GM19099 (cell line): ENCODE measurements around the gene CD34.

Experiments used
- POLR2A ChIP-seq: IDR thresholded peaks from 3 replicates; pipeline ENCODE4 v1.6.1; 2011; ENCODE audit warnings: low read depth; ENCODE audit not compliant: insufficient read length; ENCODE audit errors: extremely low read depth

Gene CD34

DNA sequence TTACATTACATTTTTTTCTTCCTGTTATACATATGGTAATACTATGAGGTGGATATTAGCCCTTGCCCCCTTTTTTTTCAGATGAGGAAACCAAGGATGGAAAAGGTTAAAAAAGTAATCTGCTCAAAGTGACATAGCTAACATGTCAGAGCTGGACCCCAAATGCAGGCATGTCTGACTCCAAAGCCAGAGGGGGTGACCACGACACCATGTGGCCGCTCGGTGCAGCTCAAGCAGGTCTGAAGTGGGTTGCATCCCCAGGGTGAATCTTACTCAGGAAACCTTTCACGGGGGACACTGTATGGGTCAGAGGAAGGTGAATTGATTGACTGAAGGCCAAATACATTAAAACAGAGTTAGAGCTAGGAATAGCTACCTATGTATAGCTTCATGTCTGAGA lies 34.8 kb downstream of the CD34 start:
- no peak for TF ChIP-seq POLR2A

- no peak for TF ChIP-seq POLR2A
Observed at GRCh38 chr1:207875532-207875931, 35.4 kb downstream of the CD34 start.

- no peak for TF ChIP-seq POLR2A
Observed at GRCh38 chr1:207873055-207873890, 37.7 kb downstream of the CD34 start.

GRCh38 chr1:207872621-207873020 lies 38.3 kb downstream of the CD34 start:
- no peak for TF ChIP-seq POLR2A

GRCh38 chr1:207871117-207871649 lies 39.7 kb downstream of the CD34 start:
- no peak for TF ChIP-seq POLR2A

DNA sequence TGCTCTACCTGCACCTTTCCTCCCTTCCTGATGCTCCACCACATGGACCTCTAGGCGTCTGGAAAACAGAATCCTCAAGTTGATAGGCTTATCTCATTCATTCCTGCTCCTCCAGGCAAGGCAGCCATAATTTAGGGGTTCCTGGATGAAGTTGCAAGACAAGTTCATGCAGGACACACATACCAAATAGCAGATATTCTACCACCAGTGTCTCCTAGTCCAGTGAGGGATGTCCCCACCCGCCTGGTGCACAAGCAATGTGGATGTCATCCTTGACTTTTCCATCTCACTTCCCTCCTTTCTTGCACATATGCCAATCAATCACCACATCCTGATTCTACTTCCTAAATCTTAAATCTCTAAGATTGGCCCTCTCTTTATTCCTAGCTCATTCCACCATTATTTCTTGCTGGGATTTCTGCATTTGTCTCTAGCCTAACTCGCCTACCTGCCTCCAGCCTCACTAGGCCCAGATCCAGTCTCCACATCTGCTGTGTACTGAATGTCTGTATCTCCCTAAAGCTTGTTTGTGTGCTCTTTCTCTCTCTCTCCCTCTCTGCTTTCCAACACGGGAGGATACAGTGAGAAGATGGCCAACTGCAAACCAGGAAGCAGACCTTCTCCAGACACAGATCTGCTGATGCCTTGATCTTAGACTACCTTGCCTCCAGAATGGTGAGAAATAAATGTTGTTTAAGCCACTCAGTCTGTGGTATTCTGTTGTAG lies 40.5 kb downstream of the CD34 start:
- no peak for TF ChIP-seq POLR2A

DNA sequence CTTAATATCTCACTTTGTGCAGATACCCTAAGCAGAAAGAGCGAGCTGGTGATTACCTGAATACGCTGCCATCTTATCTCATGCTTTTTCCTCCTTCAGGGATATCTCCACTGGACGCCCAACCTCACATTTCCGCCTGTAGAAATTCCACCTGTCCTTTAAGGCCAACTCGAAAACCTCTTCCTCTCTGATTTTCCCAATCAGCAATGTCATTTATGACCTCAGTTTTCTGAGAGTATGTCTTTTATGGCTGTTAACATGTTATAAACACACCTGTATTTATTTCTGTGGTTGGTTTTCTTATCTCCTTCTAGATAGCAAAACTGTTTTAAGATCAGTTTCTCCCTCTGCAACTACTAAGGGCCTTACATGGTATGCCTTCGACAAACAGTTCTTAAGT lies 41.1 kb downstream of the CD34 start:
- no peak for TF ChIP-seq POLR2A

DNA sequence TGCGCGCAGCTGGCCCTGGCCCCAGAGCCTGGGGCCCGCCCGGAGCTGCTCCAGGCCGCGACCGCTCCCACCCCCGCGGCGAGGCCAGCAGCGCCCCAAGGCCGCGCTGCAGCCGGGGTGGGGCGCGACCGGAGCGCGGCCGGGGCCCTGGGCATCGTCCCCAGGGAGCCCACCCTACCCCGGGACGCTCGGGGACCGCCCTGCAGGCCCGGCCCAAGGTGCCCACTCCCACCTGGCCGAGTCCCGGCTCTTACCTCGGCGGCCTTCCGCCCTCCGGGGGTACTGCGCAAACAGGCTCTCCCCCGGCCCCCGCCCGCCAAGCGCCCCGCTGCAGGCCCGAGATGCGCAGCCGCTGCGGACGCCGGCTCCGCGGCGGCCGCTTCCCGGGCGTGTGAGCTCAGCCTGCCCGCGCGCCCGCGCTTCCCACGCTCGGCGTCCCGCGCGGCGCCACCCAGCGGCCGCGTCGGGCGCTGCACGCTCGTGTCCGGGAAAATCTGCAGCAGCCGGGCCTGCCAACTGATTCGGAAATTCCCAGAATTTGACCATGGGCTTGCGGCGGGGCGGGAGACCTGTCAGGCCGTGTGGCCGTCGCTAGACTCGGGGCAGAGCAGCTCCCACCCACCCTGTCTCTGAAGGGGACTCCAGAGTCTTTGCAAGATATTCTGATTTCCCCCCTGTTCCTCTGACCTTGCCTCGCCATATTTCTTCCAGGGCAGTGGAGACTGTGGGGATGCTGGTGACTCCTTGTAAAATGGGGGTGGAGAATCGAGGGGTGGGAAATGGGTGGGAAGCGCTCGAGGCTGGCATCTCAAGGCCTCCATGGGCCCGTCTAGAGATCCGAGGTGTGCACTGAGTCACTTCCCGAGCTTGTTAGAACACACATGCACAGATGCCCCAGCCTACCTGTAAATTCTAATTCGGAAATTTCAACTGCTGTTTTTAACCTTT lies 41.9 kb downstream of the CD34 start:
- peak; percentile 69 for TF ChIP-seq POLR2A

DNA sequence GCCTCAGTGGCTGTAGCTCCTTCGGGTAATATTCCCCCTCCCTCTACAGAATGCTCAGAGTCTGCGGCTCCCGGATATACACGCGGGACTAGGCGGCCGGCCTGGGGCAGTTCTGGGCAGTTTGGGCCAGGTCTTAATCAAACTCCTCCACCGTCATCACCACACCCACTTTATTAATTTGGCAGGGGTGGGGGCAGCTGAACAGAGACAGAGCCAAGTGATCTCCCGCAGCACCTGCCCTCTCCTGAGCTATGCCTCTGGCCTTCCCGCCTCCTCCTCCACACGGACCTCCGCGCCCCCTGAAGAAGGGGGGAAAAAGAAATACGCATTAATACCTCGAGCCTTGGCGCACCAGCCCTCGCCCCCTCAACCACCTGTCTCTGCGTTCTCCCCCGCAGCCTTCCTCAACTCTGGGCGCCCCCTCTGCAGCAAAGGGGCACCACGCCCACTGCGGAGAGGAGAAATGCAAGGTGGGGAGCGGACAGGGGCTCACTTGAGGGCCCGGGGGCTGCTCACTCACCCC lies 42.6 kb downstream of the CD34 start:
- no peak for TF ChIP-seq POLR2A

DNA sequence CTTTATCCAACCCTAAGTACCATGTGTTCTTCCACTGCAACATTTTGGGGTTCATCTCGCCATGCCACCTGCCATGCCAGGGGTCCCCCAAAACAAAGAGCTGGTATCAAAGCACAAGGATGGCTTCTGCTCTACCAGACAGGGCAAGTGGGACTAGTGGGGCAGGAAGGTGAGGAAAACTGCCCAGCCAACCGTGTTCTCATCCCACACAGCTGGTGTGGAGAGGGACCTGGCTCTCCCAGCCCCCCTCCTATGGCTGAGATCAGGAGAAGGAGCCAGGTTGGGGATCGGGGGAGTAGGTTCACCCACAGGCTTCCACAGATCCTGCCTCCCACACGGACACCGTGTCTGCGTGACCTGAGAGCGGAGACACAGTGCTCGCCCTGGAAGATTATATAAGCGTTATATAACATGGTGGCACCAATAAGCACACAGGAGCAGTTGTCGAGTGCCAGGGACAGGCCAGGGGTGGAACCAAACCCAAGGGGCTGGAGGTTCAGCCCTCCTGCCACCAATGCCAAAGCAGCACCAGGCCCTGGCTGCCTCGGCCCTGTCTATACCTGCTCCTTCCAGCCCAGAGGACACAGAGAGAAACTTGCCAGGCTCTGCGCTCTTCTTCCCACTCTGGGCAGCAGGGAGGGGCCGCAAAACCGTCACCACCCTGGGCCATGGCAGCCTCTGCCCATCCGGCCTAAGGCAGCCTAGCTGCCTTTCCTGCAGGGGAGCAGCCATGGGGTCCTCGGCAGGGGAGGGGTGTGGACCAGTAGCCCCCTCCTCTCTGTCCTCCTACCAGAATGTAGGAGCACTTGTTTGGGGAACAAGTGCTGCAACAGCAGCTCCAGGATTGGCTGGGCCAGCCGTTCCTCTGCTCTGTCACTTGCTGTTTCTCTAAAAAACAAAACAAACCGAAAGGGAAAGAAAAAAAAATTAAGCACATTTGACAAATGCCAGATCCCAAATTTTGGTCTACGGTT lies 43.5 kb downstream of the CD34 start:
- no peak for TF ChIP-seq POLR2A

DNA sequence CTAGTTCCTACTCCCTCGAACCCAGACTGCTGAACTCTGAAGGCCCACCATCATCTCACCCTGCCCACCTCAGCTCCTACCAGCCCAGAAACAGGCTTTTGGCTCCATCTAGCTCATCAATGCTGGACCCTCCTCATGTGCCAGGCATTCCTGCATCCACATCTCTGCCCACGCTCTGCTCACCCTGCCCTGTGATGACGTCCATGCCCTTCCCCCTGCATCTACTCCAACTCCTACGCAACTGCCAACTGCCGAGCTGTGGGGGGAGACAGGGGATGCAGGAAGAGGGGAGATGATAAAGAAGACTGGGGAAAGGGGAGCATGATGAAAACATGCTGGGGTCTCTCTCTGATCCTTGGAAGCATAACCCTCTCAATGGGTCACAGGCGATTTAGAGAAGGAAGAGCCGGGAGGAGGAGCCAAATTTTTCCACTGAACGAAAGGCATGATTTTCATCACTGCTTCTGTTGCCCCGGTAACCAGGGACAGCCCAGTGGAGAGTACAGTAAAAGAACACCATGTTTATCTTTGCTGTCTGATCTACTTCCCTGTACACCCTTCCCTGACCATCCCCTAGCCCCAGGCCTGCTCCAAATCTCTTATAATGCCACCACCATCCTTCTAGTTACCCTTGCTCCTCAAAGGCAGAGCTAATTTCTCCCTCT lies 44.3 kb downstream of the CD34 start:
- no peak for TF ChIP-seq POLR2A

GRCh38 chr1:207863893-207864535 lies 46.9 kb downstream of the CD34 start:
- TF ChIP-seq POLR2A: no peak

DNA sequence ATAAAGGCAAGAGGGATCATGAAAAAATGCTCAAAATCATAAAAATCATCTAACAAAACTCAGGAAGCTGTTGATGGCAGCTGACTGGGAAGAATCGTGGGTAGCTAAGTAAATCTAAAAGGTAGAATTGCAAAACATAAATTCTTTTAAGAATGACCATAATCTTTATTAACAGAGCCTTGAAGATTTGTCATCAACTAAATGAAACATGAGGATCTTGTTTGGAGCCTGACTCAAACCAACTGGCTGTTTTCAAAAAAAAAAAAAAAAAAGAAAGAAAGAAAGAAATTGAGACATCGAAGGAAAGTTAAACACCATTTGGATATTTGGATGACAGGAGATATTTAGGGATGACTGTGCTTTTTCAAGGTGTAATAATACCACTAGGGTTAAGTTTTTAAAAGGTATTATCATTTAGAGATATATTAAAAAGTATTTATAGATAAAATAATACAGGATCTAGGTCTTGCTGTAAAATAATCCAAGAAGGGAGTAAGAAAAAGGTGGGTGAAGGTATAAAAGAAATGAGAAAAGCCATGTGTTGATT lies 48.6 kb downstream of the CD34 start:
- no peak for TF ChIP-seq POLR2A
